ENCODE results near the gene TMTC3. TPM values are rescaled to one million over a fixed set of nuclear protein-coding genes. Genes with fewer than 3 reads are reported as not detected.

Gene TMTC3
- total and polyA plus RNA-seq, 2 of the 8 experiments (the other 6 are each of a cell fraction or from before 2014, with no cell fraction given), result 7.0 to 45.1 TPM

DNA sequence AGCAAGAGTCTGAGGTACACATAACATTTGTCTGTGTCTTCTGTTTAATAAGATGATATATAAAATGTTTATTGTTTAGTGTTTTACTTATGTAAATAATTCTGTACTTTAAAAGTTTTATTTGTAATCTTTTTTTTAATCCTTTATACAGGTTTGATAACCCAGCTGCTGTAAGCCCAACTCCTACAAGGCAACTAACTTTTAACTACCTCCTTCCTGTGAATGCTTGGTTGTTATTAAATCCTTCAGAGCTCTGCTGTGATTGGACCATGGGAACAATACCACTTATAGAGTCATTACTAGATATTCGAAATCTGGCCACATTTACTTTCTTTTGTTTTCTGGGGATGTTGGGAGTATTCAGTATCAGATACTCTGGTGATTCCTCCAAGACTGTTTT lies 24.1 kb downstream of the TMTC3 start (continued):
- TF ChIP-seq TAF7 (optimal IDR thresholded peaks at IDR 0.05; ENCODE audit: borderline replicate concordance, low read depth, low read length) (no peak), JUND (IDR thresholded peaks at IDR 0.05; ENCODE audit: low read length) (no peak)

Data from H1 (cell line).